Activated CD8-positive, alpha-beta memory T cell treated with anti-CD3 and anti-CD28 coated beads, Interleukin-2, amount 10 ng/mL, durations not matched to agents 7 days and 5 days (primary cell): Measurements from ENCODE around the gene BANP. TPM values are rescaled to one million over a fixed set of nuclear protein-coding genes. Genes with fewer than 3 reads are reported as not detected.

Experiments
- ATAC-seq: fragments of 150-1000 bp; cut with Tn5 transposase; one replicate; pipeline ENCODE4 v1.10.0; 2021; ENCODE audit warnings: moderate library complexity
- CTCF ChIA-PET: fragments of 350-600 bp; sonication (Branson Sonifier 250); formaldehyde crosslinking; loops from one replicate; lab custom pipeline; 2021; ENCODE audit warnings: antibody characterized with exemption; lab: Charles Lee
- DNase-seq: peaks from one replicate; pipeline ENCODE4 v3.0.0-alpha.2; 2020
- H3K27ac Mint-ChIP-seq: one replicate; pipeline ENCODE4 v1.8.0; 2021; ENCODE audit warnings: mild to moderate bottlenecking, mixed read lengths
- H3K27me3 Mint-ChIP-seq: one replicate; pipeline ENCODE4 v1.8.0; 2021; ENCODE audit warnings: mixed read lengths
- H3K36me3 Mint-ChIP-seq: one replicate; pipeline ENCODE4 v1.8.0; 2021; ENCODE audit warnings: mild to moderate bottlenecking, mixed read lengths
- H3K4me1 Mint-ChIP-seq: one replicate; pipeline ENCODE4 v1.8.0; 2021; ENCODE audit warnings: mixed read lengths
- H3K4me3 Mint-ChIP-seq: one replicate; pipeline ENCODE4 v1.8.0; 2021; ENCODE audit warnings: mild to moderate bottlenecking, moderate library complexity, mixed read lengths
- H3K9me3 Mint-ChIP-seq: one replicate; pipeline ENCODE4 v1.8.0; 2022; ENCODE audit warnings: low read depth, mixed read lengths
- total RNA-seq, 2 experiments: library from RNA; stranded (reverse); gene quantifications; one replicate each; pipeline ENCODE4 v1.2.3, GENCODE V29; 2021

The BANP gene
- total RNA-seq, 2 experiments from 2014 or later, result 36.1 to 48.7 TPM

DNA sequence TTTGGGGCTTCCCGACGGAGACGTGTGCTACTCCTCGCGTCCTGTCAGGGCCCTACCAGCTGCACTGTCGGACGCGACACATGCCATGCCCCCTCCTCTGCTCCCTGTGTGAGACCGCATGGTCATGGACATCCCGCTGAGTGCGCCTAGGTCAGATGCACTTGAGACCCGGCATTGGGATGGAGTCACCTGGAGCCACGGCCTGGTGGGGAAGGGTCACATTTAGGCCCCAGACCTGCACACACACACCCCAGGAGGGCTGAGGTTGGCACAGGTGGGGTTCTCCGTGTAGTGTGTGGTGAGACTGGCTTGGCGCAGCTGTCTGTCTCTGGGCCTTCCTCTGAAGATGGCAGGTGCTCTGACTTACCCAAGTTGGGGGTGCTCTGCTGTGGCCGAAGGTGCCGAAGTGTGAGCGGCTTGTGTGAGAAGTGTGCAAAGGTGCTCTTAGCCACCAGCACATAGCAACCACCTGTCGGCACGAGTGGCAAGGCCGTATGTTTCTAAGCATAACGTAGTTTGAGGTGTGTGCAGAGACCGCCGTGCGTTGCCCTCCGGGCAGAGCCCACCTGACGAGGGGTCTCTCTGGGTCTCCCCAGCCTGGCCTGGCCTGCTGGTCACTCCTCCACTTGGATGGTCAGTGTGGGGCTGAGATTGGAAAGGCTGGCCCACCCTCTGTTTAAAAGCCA lies 108.6 kb downstream of the BANP start:
- ATAC-seq, result no peak
- CTCF ChIA-PET, result no interaction called here

GRCh38 chr16:88060524-88061219 lies 109.4 kb downstream of the BANP start:
- H3K9me3 Mint-ChIP-seq, result no peaks in the 10 kb centered on the region
- CTCF ChIA-PET, result no interaction called here
- no peak overlapping the region for H3K27ac Mint-ChIP-seq
- no peak for DNase-seq
- H3K36me3 Mint-ChIP-seq, result peaks cover 1% of the 10 kb centered on the region
- no peaks in the 10 kb centered on the region for H3K4me1 Mint-ChIP-seq
- H3K27me3 Mint-ChIP-seq, result no peaks in the 10 kb centered on the region
- no peak for ATAC-seq
- H3K4me3 Mint-ChIP-seq, result no peak overlapping the region

More for the DNA sequence above, 108.6 kb downstream of the BANP start:
- H3K4me1 Mint-ChIP-seq, result no peaks in the 10 kb centered on the region
- DNase-seq, result no peak
- no peak overlapping the region for H3K27ac Mint-ChIP-seq
- no peak overlapping the region for H3K4me3 Mint-ChIP-seq
- no peaks in the 10 kb centered on the region for H3K9me3 Mint-ChIP-seq
- H3K36me3 Mint-ChIP-seq, result peaks cover 1% of the 10 kb centered on the region
- H3K27me3 Mint-ChIP-seq, result no peaks in the 10 kb centered on the region

DNA sequence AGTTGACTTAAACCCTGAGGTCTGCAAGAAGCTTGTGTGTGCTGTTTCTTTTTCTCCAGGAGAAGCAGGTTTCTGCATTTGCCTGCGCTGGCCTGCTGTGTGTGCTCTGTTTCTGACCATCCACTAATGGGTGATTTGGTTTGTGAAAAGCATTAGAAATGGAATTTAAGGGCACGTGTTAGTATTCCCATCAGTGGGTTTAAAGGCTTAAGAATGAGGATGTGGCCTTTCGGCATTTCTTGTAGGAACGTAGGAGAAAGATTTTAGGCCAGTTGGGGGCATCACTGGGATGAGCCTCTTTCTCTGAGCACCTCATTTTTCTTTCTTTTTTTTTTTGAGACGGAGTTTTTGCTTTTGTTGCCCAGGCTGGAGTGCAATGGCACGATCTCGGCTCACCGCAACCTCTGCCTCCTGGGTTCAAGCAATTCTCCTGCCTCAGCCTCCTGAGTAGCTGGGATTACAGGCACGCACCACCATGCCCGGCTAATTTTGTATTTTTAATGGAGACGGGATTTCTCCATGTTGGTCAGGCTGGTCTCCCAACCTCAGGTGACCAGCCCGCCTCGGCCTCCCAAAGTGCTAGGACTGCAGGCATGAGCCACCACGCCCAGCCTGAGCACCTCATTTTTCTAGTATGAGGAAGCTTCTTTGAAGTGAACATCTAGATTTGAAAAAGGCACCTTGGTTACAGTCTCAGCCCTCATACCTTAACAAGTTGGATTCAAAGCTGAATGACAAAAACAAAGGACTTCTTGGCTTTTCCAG lies 110.3 kb downstream of the BANP start:
- H3K4me1 Mint-ChIP-seq, result no peaks in the 10 kb centered on the region
- H3K27ac Mint-ChIP-seq, result no peak overlapping the region
- H3K4me3 Mint-ChIP-seq, result no peak overlapping the region
- no peak for ATAC-seq
- no peaks in the 10 kb centered on the region for H3K27me3 Mint-ChIP-seq
- CTCF ChIA-PET, result no interaction called here
- peaks cover 1% of the 10 kb centered on the region for H3K36me3 Mint-ChIP-seq
- no peaks in the 10 kb centered on the region for H3K9me3 Mint-ChIP-seq
- no peak for DNase-seq

DNA sequence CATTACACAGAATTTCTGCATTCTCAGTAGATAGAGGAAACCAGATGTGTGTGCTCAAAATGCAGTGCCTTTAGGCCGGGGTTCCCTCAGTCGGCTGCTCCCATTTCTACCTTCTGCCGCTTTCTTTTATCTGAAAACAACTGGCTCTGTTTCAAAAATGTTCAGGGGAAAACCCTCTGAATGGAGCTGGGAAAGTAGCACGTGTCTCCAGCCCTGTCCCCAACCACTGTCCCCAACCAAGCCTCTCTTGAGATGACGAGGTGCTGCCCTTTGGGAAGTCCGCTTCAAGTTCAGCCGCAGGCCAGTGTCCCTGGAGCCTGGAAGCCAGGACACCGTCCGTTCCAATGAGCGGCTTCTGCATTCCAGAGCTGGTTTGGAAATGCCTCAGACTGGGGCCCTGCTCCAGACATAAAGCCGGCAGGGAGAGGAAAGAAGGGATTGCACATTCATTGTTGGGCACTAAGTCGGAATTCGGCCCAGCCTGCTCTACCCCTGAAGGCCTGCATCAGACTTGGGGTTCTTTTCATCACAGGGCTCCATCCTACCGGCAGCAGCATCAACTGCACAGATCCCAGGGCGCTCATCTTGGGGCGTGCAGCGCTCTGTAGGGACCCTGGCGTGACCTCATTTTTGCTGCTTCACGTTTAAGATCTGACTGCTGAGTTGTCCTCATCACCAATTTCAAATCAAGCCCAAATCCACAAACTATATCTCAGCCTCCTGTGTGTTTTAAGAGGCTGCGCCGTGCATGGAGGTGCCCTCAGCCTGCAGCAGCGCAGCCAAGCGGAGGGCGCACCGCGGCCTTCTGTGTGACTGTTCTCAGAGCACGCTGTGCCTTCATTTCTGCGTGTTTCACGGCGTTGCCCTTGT lies 111.3 kb downstream of the BANP start:
- no peak for ATAC-seq

GRCh38 chr16:88063211-88063773 lies 112.1 kb downstream of the BANP start:
- Mint-ChIP-seq H3K27ac (no peak overlapping the region), H3K4me3 (no peak overlapping the region), H3K4me1 (no peaks in the 10 kb centered on the region), H3K9me3 (no peaks in the 10 kb centered on the region), H3K36me3 (peaks cover 1% of the 10 kb centered on the region), H3K27me3 (no peaks in the 10 kb centered on the region)
- ATAC-seq (no peak), DNase-seq (no peak)
- CTCF ChIA-PET, result interaction anchor here (1.3 kb wide), 1 partner anchor 13 kb away, joined by 3 read pairs; no protein-coding TSS in a partner anchor

More for the DNA sequence above, 111.3 kb downstream of the BANP start:
- no peak overlapping the region for H3K4me3 Mint-ChIP-seq
- peaks cover 1% of the 10 kb centered on the region for H3K36me3 Mint-ChIP-seq
- DNase-seq, result no peak
- H3K9me3 Mint-ChIP-seq, result no peaks in the 10 kb centered on the region
- H3K27me3 Mint-ChIP-seq, result no peaks in the 10 kb centered on the region
- H3K4me1 Mint-ChIP-seq, result no peaks in the 10 kb centered on the region
- CTCF ChIA-PET, result interaction anchor here (1.3 kb wide), 1 partner anchor 12 kb away, joined by 3 read pairs; no protein-coding TSS in a partner anchor
- H3K27ac Mint-ChIP-seq, result no peak overlapping the region

GRCh38 chr16:88064011-88064888 lies 113.0 kb downstream of the BANP start:
- Mint-ChIP-seq H3K27ac (no peak overlapping the region), H3K9me3 (no peaks in the 10 kb centered on the region), H3K27me3 (no peaks in the 10 kb centered on the region), H3K36me3 (peaks cover 1% of the 10 kb centered on the region), H3K4me1 (no peaks in the 10 kb centered on the region), H3K4me3 (no peak overlapping the region)
- DNase-seq, result no peak
- CTCF ChIA-PET, result interaction anchor here (1.3 kb wide), 1 partner anchor 14 kb away, joined by 3 read pairs; no protein-coding TSS in a partner anchor
- ATAC-seq, result no peak

- no peaks in the 10 kb centered on the region for H3K27me3 Mint-ChIP-seq
- no peaks in the 10 kb centered on the region for H3K4me1 Mint-ChIP-seq
- H3K27ac Mint-ChIP-seq, result no peak overlapping the region
- no peaks in the 10 kb centered on the region for H3K9me3 Mint-ChIP-seq
- DNase-seq (no peak), ATAC-seq (no peak)
- H3K4me3 Mint-ChIP-seq, result no peak overlapping the region
- CTCF ChIA-PET, result no interaction called here
- H3K36me3 Mint-ChIP-seq, result no peaks in the 10 kb centered on the region
Measured at GRCh38 chr16:88064889-88065746, 113.9 kb downstream of the BANP start.

- CTCF ChIA-PET, result no interaction called here
- H3K9me3 Mint-ChIP-seq, result no peaks in the 10 kb centered on the region
- no peaks in the 10 kb centered on the region for H3K4me1 Mint-ChIP-seq
- H3K4me3 Mint-ChIP-seq, result no peak overlapping the region
- ATAC-seq, result no peak
- DNase-seq, result no peak
- no peaks in the 10 kb centered on the region for H3K36me3 Mint-ChIP-seq
- H3K27me3 Mint-ChIP-seq, result no peaks in the 10 kb centered on the region
- no peak overlapping the region for H3K27ac Mint-ChIP-seq
Measured at GRCh38 chr16:88065747-88066142, 114.5 kb downstream of the BANP start.

GRCh38 chr16:88066234-88066633 lies 115.0 kb downstream of the BANP start:
- DNase-seq (no peak), ATAC-seq (no peak)
- Mint-ChIP-seq H3K4me1 (no peaks in the 10 kb centered on the region), H3K9me3 (no peaks in the 10 kb centered on the region), H3K36me3 (no peaks in the 10 kb centered on the region), H3K27ac (no peak overlapping the region), H3K27me3 (no peaks in the 10 kb centered on the region), H3K4me3 (no peak overlapping the region)
- CTCF ChIA-PET, result no interaction called here

DNA sequence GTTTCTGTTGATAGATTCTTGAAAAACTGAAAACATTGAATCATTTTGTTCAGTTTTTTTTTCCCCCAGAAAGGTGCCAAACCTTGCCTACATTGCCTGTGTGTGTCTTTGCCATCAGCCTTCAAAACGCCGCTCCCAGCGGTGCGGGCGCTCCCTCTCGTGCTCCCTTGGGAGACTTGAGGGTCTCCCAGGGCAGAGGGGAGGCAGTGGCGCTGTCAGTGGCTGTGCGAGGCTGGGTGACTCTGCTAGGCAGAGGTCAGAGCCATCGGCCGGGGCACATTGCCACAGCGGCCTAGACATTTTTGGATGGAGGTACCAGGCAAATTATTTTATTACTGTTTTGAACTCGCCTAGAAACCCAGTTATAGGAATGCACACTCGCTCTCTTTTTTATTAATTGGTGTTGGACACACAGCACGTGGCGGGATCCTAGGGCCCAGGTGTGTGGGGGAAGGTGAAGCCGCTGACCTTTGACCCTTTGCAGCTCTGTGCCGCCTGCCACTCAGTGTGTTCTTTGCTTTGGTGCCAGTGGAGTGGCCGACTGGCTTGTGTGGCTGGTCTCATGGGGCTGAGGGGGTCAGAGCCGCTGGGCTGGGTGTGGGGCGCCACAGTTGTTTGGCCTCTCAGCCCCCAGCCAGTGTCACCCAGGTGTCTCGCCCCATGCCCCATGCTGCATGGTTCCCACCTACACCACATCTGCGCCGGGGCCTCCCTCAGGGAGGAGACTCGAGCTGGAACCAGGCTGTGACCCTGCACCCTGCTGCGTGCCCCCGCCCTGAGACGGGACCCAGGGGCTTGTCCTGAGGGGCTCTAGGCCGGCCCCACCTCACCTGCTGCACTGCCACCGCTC lies 115.7 kb downstream of the BANP start:
- no peak for ATAC-seq
- H3K36me3 Mint-ChIP-seq, result no peaks in the 10 kb centered on the region

More for the DNA sequence above, 115.7 kb downstream of the BANP start:
- DNase-seq, result no peak
- Mint-ChIP-seq H3K4me1 (no peaks in the 10 kb centered on the region), H3K4me3 (no peak overlapping the region), H3K27ac (no peak overlapping the region), H3K27me3 (no peaks in the 10 kb centered on the region), H3K9me3 (no peaks in the 10 kb centered on the region)
- CTCF ChIA-PET, result no interaction called here
